ENCODE data around the gene DNAJC10.

Gene DNAJC10

GRCh38 chr2:182792441-182792840 is 76.4 kb downstream of the DNAJC10 start:
- no peak for DNase-seq (ENCODE audit: insufficient read length, low spot score)
- TF ChIP-seq CTCF (IDR thresholded peaks at IDR 0.05; ENCODE audit: insufficient read depth, missing control alignments) = no peak
- no peak for FAIRE-seq

- no peak for TF ChIP-seq CTCF (IDR thresholded peaks at IDR 0.05; ENCODE audit: insufficient read depth, missing control alignments)
- DNase-seq (ENCODE audit: insufficient read length, low spot score) = no peak
- FAIRE-seq = no peak
Measured at GRCh38 chr2:182798736-182799135, 82.7 kb downstream of the DNAJC10 start.

- no peak for DNase-seq (ENCODE audit: insufficient read length, low spot score)
- FAIRE-seq = no peak
Measured at GRCh38 chr2:182804128-182804527, 88.1 kb downstream of the DNAJC10 start.

GRCh38 chr2:182807319-182807718 is 91.3 kb downstream of the DNAJC10 start:
- no peak for FAIRE-seq

More at GRCh38 chr2:182804128-182804527, 88.1 kb downstream of the DNAJC10 start:
- no peak for TF ChIP-seq CTCF (IDR thresholded peaks at IDR 0.05; ENCODE audit: insufficient read depth, missing control alignments)

GRCh38 chr2:182810087-182810486 is 94.0 kb downstream of the DNAJC10 start:
- DNase-seq (ENCODE audit: insufficient read length, low spot score) = no peak
- FAIRE-seq = no peak
- TF ChIP-seq CTCF (IDR thresholded peaks at IDR 0.05; ENCODE audit: insufficient read depth, missing control alignments) = no peak

More at GRCh38 chr2:182807319-182807718, 91.3 kb downstream of the DNAJC10 start:
- no peak for DNase-seq (ENCODE audit: insufficient read length, low spot score)
- no peak for TF ChIP-seq CTCF (IDR thresholded peaks at IDR 0.05; ENCODE audit: insufficient read depth, missing control alignments)

GRCh38 chr2:182814380-182814779 is 98.3 kb downstream of the DNAJC10 start:
- FAIRE-seq (no peak), DNase-seq (ENCODE audit: insufficient read length, low spot score) (no peak)
- no peak for TF ChIP-seq CTCF (IDR thresholded peaks at IDR 0.05; ENCODE audit: insufficient read depth, missing control alignments)

- no peak for DNase-seq (ENCODE audit: insufficient read length, low spot score)
- no peak for FAIRE-seq
- TF ChIP-seq CTCF (IDR thresholded peaks at IDR 0.05; ENCODE audit: insufficient read depth, missing control alignments) = no peak
Measured at GRCh38 chr2:182814804-182815203, 98.7 kb downstream of the DNAJC10 start.
